Measurements from ENCODE around the gene SEMA5A. TPM values are rescaled to one million over a fixed set of nuclear protein-coding genes. Genes with fewer than 3 reads are reported as not detected.

The SEMA5A gene
- total RNA-seq, 6 experiments from 2014 or later, result 54.2 to 69.7 (median 59.9) TPM

GRCh38 chr5:9455826-9456434 is 89.9 kb downstream of the SEMA5A start:
- DNase-seq, result no peak
- peaks cover 8% of the 10 kb centered on the region; the same call in 1 of the 2 replicates for H3K9me3 Mint-ChIP-seq
- peaks cover 64% of the 10 kb centered on the region for H3K4me1 Mint-ChIP-seq (ENCODE audit: low read depth)
- H3K36me3 Mint-ChIP-seq (ENCODE audit: low read depth), result peaks cover 24% of the 10 kb centered on the region
- H3K27me3 Mint-ChIP-seq (ENCODE audit: insufficient read depth), result no peaks in the 10 kb centered on the region
- H3K27ac Mint-ChIP-seq, result peak overlapping the region; percentile 32; the same call in 1 of the 2 replicates
- no peak for TF ChIP-seq CTCF (IDR thresholded peaks at IDR 0.05)
- H3K4me3 Mint-ChIP-seq, result peak overlapping the region; percentile 41

GRCh38 chr5:9454491-9454890 is 91.4 kb downstream of the SEMA5A start:
- DNase-seq, result no peak
- peaks cover 64% of the 10 kb centered on the region for H3K4me1 Mint-ChIP-seq (ENCODE audit: low read depth)
- no peak for TF ChIP-seq CTCF (IDR thresholded peaks at IDR 0.05)
- peaks cover 8% of the 10 kb centered on the region; the same call in 1 of the 2 replicates for H3K9me3 Mint-ChIP-seq
- H3K27ac Mint-ChIP-seq, result peak overlapping the region; percentile 77
- peaks cover 38% of the 10 kb centered on the region for H3K36me3 Mint-ChIP-seq (ENCODE audit: low read depth)
- peak overlapping the region; percentile 71 for H3K4me3 Mint-ChIP-seq
- H3K27me3 Mint-ChIP-seq (ENCODE audit: insufficient read depth), result no peaks in the 10 kb centered on the region

GRCh38 chr5:9454012-9454481 is 91.8 kb downstream of the SEMA5A start:
- Mint-ChIP-seq H3K4me1 (ENCODE audit: low read depth) (peaks cover 64% of the 10 kb centered on the region), H3K9me3 (peaks cover 4% of the 10 kb centered on the region; the same call in 1 of the 2 replicates), H3K4me3 (peak overlapping the region; percentile 71), H3K36me3 (ENCODE audit: low read depth) (peaks cover 39% of the 10 kb centered on the region), H3K27me3 (ENCODE audit: insufficient read depth) (no peaks in the 10 kb centered on the region), H3K27ac (peak overlapping the region; percentile 77)
- peak; percentile 72 for DNase-seq
- no peak for TF ChIP-seq CTCF (IDR thresholded peaks at IDR 0.05)

- Mint-ChIP-seq H3K9me3 (peaks cover 4% of the 10 kb centered on the region; the same call in 1 of the 2 replicates), H3K27ac (peak overlapping the region; percentile 77), H3K27me3 (ENCODE audit: insufficient read depth) (no peaks in the 10 kb centered on the region), H3K36me3 (ENCODE audit: low read depth) (peaks cover 41% of the 10 kb centered on the region), H3K4me1 (ENCODE audit: low read depth) (peaks cover 69% of the 10 kb centered on the region), H3K4me3 (peak overlapping the region; percentile 71)
- DNase-seq, result no peak
- no peak for TF ChIP-seq CTCF (IDR thresholded peaks at IDR 0.05)
Measured at GRCh38 chr5:9453480-9454011, 92.3 kb downstream of the SEMA5A start.

GRCh38 chr5:9452181-9452580 is 93.7 kb downstream of the SEMA5A start:
- Mint-ChIP-seq H3K4me1 (ENCODE audit: low read depth) (peaks cover 74% of the 10 kb centered on the region), H3K27ac (no peak overlapping the region), H3K4me3 (no peak overlapping the region), H3K27me3 (ENCODE audit: insufficient read depth) (no peaks in the 10 kb centered on the region), H3K36me3 (ENCODE audit: low read depth) (peaks cover 42% of the 10 kb centered on the region), H3K9me3 (no peaks in the 10 kb centered on the region)
- no peak for DNase-seq
- TF ChIP-seq CTCF (IDR thresholded peaks at IDR 0.05), result no peak

Measured in HFFc6 (cell line).